Measurements from ENCODE around the gene SLC16A8.

DNA sequence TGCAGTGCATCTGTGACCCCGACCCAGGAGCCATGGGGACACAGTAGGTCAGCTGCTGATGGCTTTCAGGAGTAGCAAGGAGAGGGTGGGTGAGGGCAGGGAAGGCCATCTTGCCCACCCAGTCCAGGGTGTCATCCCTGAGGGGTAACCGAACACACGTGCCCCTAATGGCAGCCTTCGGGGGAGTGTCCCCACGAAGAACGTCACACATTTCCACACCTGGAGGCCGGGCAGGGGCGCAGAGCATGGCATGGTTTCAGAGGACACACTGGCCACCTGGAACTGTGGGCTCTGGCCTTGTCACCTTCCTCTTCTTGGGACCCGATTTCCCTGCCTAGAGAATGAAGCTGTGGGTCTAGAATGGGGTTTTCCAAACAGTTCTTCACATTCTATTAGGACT, 45.9 kb upstream of the SLC16A8 start:
- TF ChIP-seq, protein P1, sequence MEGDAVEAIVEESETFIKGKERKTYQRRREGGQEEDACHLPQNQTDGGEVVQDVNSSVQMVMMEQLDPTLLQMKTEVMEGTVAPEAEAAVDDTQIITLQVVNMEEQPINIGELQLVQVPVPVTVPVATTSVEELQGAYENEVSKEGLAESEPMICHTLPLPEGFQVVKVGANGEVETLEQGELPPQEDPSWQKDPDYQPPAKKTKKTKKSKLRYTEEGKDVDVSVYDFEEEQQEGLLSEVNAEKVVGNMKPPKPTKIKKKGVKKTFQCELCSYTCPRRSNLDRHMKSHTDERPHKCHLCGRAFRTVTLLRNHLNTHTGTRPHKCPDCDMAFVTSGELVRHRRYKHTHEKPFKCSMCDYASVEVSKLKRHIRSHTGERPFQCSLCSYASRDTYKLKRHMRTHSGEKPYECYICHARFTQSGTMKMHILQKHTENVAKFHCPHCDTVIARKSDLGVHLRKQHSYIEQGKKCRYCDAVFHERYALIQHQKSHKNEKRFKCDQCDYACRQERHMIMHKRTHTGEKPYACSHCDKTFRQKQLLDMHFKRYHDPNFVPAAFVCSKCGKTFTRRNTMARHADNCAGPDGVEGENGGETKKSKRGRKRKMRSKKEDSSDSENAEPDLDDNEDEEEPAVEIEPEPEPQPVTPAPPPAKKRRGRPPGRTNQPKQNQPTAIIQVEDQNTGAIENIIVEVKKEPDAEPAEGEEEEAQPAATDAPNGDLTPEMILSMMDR (IDR thresholded peaks at IDR 0.05; ENCODE audit: low read length): no peak
- TF ChIP-seq EZH2phosphoT487 (IDR thresholded peaks at IDR 0.05; ENCODE audit: low read length) (no peak), EZH2 (optimal IDR thresholded peaks at IDR 0.05; ENCODE audit: low read depth, low read length) (no peak)
